Activated B cell treated with CpG ODN at 0.5 μM for 24 hours (primary cell): ENCODE results near the gene OLFML2A. TPM values are rescaled to one million over a fixed set of nuclear protein-coding genes. Genes with fewer than 3 reads are reported as not detected.

Experiments used
- ATAC-seq: fragments of 200-7000 bp; cut with Tn5 transposase; one replicate; pipeline ENCODE4 v1.10.0; 2021; ENCODE audit warnings: low read depth, mild to moderate bottlenecking, moderate library complexity
- CTCF ChIA-PET: fragments of 350-600 bp; sonication (Branson Sonifier 250); formaldehyde crosslinking; loops from one replicate; lab custom pipeline; 2021; ENCODE audit warnings: antibody characterized with exemption; lab: Charles Lee
- POLR2A ChIA-PET: fragments of 350-600 bp; sonication (Branson Sonifier 250); formaldehyde crosslinking; loops from one replicate; lab custom pipeline; 2021; ENCODE audit warnings: antibody characterized with exemption; lab: Charles Lee
- DNase-seq: peaks from one replicate; pipeline ENCODE4 v3.0.0; 2022
- H3K27ac Mint-ChIP-seq: one replicate; pipeline ENCODE4 v1.8.0; 2020; ENCODE audit warnings: mixed read lengths
- H3K27me3 Mint-ChIP-seq: one replicate; pipeline ENCODE4 v1.8.0; 2021; ENCODE audit warnings: mixed read lengths
- H3K36me3 Mint-ChIP-seq: one replicate; pipeline ENCODE4 v1.8.0; 2021; ENCODE audit warnings: low read depth, mixed read lengths
- H3K4me1 Mint-ChIP-seq: one replicate; pipeline ENCODE4 v1.8.0; 2021; ENCODE audit warnings: mixed read lengths
- H3K4me3 Mint-ChIP-seq: one replicate; pipeline ENCODE4 v1.8.0; 2020; ENCODE audit warnings: mild to moderate bottlenecking, mixed read lengths
- H3K9me3 Mint-ChIP-seq: one replicate; pipeline ENCODE4 v1.8.0; 2020; ENCODE audit warnings: mixed read lengths
- intact Hi-C: fragments of 100-400 bp; cut with micrococcal nuclease; formaldehyde crosslinking; loops from one replicate; pipeline ENCODE4 v1.15.1; 2024
- total RNA-seq: library from RNA; stranded (reverse); gene quantifications from 2 replicates; pipeline ENCODE4 v1.2.3, GENCODE V29; 2022
- TF ChIP-seq, protein P1 (sequence below): fragments of 200-600 bp; IDR thresholded peaks from one replicate; pipeline ENCODE4 v1.8.0; 2022; ENCODE audit warnings: antibody characterized with exemption, mild to moderate bottlenecking

Gene OLFML2A
- total RNA-seq, 1 donor from 2014 or later: 0.78 TPM

DNA sequence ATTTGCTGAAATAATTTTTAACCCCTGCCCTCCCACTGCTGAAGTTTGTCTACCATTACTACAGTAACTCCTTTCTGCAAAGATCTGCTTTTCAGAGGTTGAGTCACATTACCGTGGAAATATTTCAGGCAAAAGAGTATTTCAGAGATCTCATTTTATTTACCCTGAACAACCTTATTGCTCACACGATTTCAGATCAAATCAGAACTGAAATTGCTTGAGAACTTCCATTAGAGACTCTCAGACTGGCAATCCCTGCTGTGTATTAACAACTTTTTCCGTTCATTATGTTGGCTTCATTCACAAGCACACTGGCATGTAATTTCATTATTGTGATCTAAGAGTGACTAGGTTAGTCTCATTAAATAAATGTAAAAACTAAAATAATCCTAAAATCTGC is 21.9 kb upstream of the OLFML2A start:
- CTCF ChIA-PET: no interaction called here
- no peak for DNase-seq
- intact Hi-C loops: no loop called here

DNA sequence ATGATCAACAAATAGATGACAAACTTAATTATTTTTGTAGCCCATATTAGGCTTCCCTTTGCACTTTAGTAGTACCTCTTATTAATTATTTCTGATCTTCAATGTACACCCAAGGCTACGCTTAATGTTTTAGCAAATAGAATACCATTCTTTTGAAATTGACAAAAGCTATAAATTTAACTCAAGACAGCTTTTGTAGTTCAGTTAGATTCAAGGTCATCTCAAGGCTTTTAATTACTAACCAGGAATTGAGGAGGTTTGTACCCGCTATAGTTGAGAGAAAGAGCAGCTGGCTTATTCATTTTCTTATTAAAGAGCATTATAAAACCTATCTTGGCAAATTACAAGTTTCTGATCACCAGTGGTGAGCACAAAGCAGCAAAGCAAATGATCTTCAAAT is 20.9 kb upstream of the OLFML2A start:
- POLR2A ChIA-PET: no interaction called here
- DNase-seq: no peak
- Mint-ChIP-seq H3K4me1 (peaks cover 4% of the 10 kb centered on the region), H3K4me3 (no peak overlapping the region), H3K36me3 (no peaks in the 10 kb centered on the region), H3K27me3 (peaks cover 16% of the 10 kb centered on the region), H3K9me3 (no peaks in the 10 kb centered on the region), H3K27ac (no peak overlapping the region)
- TF ChIP-seq, protein P1, sequence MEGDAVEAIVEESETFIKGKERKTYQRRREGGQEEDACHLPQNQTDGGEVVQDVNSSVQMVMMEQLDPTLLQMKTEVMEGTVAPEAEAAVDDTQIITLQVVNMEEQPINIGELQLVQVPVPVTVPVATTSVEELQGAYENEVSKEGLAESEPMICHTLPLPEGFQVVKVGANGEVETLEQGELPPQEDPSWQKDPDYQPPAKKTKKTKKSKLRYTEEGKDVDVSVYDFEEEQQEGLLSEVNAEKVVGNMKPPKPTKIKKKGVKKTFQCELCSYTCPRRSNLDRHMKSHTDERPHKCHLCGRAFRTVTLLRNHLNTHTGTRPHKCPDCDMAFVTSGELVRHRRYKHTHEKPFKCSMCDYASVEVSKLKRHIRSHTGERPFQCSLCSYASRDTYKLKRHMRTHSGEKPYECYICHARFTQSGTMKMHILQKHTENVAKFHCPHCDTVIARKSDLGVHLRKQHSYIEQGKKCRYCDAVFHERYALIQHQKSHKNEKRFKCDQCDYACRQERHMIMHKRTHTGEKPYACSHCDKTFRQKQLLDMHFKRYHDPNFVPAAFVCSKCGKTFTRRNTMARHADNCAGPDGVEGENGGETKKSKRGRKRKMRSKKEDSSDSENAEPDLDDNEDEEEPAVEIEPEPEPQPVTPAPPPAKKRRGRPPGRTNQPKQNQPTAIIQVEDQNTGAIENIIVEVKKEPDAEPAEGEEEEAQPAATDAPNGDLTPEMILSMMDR: no peak
- no peak for ATAC-seq
- CTCF ChIA-PET: interaction anchor here (1.3 kb wide), 1 partner anchor 139 kb away, joined by 6 read pairs; no protein-coding TSS in a partner anchor
- intact Hi-C loops: no loop called here

More for the DNA sequence above, 21.9 kb upstream of the OLFML2A start:
- no peaks in the 10 kb centered on the region for H3K9me3 Mint-ChIP-seq
- H3K27me3 Mint-ChIP-seq: peaks cover 16% of the 10 kb centered on the region
- peaks cover 4% of the 10 kb centered on the region for H3K4me1 Mint-ChIP-seq
- no peak for ATAC-seq
- no peak overlapping the region for H3K27ac Mint-ChIP-seq
- TF ChIP-seq, protein P1: no peak
- POLR2A ChIA-PET: no interaction called here
- H3K4me3 Mint-ChIP-seq: no peak overlapping the region
- H3K36me3 Mint-ChIP-seq: no peaks in the 10 kb centered on the region

GRCh38 chr9:124757616-124758015 is 19.3 kb upstream of the OLFML2A start:
- intact Hi-C loops: no loop called here
- H3K9me3 Mint-ChIP-seq: no peaks in the 10 kb centered on the region
- H3K36me3 Mint-ChIP-seq: no peaks in the 10 kb centered on the region
- no peak overlapping the region for H3K4me3 Mint-ChIP-seq
- no peak for ATAC-seq
- peaks cover 22% of the 10 kb centered on the region for H3K27me3 Mint-ChIP-seq
- H3K4me1 Mint-ChIP-seq: peaks cover 4% of the 10 kb centered on the region
- DNase-seq: no peak
- POLR2A ChIA-PET: no interaction called here
- no peak overlapping the region for H3K27ac Mint-ChIP-seq
- CTCF ChIA-PET: no interaction called here
- TF ChIP-seq, protein P1: no peak

DNA sequence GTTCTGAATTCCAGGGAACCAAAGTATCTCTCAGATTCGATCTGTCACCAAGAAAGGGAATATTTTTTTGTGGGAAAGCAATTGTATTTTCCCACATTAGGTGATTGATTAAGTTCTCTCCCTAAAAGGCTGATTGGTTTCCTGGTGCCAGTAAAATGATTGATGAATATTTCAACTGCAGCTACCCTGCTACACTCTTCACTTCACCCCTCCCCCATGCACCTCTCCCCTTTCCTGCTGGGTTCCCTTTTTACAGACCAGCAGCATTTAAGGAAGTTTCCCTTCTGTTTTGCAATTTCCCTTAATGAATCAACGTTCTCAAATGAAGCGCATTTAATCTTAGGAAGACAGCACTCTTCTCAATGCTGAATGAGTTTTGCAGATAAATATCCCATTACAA is 18.9 kb upstream of the OLFML2A start:
- TF ChIP-seq, protein P1: no peak
- DNase-seq (no peak), ATAC-seq (no peak)
- ChIA-PET POLR2A (no interaction called here), CTCF (no interaction called here)
- Mint-ChIP-seq H3K36me3 (no peaks in the 10 kb centered on the region), H3K4me3 (no peak overlapping the region), H3K27me3 (peaks cover 24% of the 10 kb centered on the region), H3K4me1 (peaks cover 4% of the 10 kb centered on the region), H3K27ac (no peak overlapping the region), H3K9me3 (no peaks in the 10 kb centered on the region)
- intact Hi-C loops: no loop called here

GRCh38 chr9:124758691-124759090 is 18.2 kb upstream of the OLFML2A start:
- POLR2A ChIA-PET: interaction anchor here (0.6 kb wide), 1 partner anchor 84 kb away, joined by 3 read pairs; no protein-coding TSS in a partner anchor
- DNase-seq: no peak
- ATAC-seq: no peak
- TF ChIP-seq, protein P1: no peak
- no peak overlapping the region for H3K4me3 Mint-ChIP-seq
- peaks cover 24% of the 10 kb centered on the region for H3K27me3 Mint-ChIP-seq
- no peak overlapping the region for H3K27ac Mint-ChIP-seq
- CTCF ChIA-PET: no interaction called here
- H3K9me3 Mint-ChIP-seq: no peaks in the 10 kb centered on the region
- no peaks in the 10 kb centered on the region for H3K36me3 Mint-ChIP-seq
- intact Hi-C loops: no loop called here
- H3K4me1 Mint-ChIP-seq: peaks cover 4% of the 10 kb centered on the region
